Measurements from ENCODE around the gene HCFC2. TPM values are rescaled to one million over a fixed set of nuclear protein-coding genes. Genes with fewer than 3 reads are reported as not detected.
A peak's percentile ranks its signal among the peaks of the same experiment; 100 is the strongest.

HCFC2 gene
- total RNA-seq, 1 donor from 2014 or later: 9.8 TPM

GRCh38 chr12:104054681-104055346, 9.5 kb upstream of the HCFC2 start:
- peaks cover 0 to 9% of the 10 kb centered on the region in 2 donors for H3K4me1 ChIP-seq
- no peak for TF ChIP-seq CTCF (IDR thresholded peaks at IDR 0.05)
- H3K36me3 ChIP-seq: no peaks in the 10 kb centered on the region
- no peak for DNase-seq (ENCODE audit: low spot score in 2 of 2)
- H3K27me3 ChIP-seq: no peaks in the 10 kb centered on the region
- intact Hi-C loops (cut with DNase I): loop anchor here (5.0 kb wide), 1 partner anchor 52 kb away; no protein-coding TSS in a partner anchor
- H3K27ac ChIP-seq: no peak overlapping the region
- H3K4me3 ChIP-seq: no peak overlapping the region
- H3K9me3 ChIP-seq: no peaks in the 10 kb centered on the region

DNA sequence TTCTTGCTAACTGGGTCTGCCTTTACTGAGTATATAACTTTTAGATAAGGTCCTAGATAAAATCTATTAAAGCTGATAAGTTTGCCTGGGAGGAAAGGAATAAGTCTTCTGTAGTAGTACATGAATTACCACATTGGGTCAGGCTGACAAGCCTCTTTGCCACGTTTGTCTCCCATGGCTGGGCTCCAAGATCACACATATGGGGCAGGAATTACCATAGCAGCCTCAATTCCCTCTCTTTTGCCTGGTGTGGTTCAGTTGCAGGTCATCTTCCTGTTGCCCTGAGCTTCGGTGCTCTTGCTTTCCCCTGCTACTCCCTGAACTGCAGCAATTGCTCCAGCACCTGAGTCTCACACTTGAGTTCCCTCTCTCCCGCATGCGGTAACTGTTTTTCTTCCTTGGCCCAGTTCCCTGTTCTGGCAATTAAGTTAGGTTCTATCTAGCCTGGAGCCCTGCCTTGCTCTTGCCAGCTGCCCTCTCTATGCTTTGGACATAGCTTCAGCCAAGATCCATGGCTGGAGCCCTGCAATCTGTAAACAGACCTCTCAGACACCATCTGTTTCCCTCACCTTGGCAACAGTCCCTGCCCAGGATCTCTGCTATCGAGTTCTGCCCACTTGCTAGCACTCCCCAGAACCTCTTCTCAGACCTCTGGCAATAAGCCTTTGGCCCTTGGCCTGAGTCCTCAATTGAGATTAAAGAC, 8.5 kb upstream of the HCFC2 start:
- no peaks in the 10 kb centered on the region for H3K27me3 ChIP-seq
- DNase-seq (ENCODE audit: low spot score in 2 of 2): no peak
- H3K9me3 ChIP-seq: no peaks in the 10 kb centered on the region
- H3K27ac ChIP-seq: peak overlapping the region in 1 of 2 donors; percentile 6
- intact Hi-C loops (cut with DNase I): loop anchor here (5.0 kb wide), 1 partner anchor 51 kb away; no protein-coding TSS in a partner anchor
- no peak overlapping the region for H3K4me3 ChIP-seq
- peaks cover 0 to 5% of the 10 kb centered on the region in 2 donors for H3K4me1 ChIP-seq
- no peaks in the 10 kb centered on the region for H3K36me3 ChIP-seq
- no peak for TF ChIP-seq CTCF (IDR thresholded peaks at IDR 0.05)

- intact Hi-C loops (cut with DNase I): loop anchor here (5.0 kb wide), 1 partner anchor 51 kb away; no protein-coding TSS in a partner anchor
- Histone ChIP-seq H3K4me1 (peaks cover 0 to 5% of the 10 kb centered on the region in 2 donors), H3K4me3 (no peak overlapping the region), H3K27ac (no peak overlapping the region), H3K36me3 (no peaks in the 10 kb centered on the region), H3K27me3 (no peaks in the 10 kb centered on the region), H3K9me3 (no peaks in the 10 kb centered on the region)
- DNase-seq (ENCODE audit: low spot score in 2 of 2): no peak
- TF ChIP-seq CTCF (IDR thresholded peaks at IDR 0.05): no peak
These were observed 7.8 kb upstream of the HCFC2 start for GRCh38 chr12:104056419-104056972.

- no peaks in the 10 kb centered on the region for H3K36me3 ChIP-seq
- peak; percentile 20 to 64 (median 38) for TF ChIP-seq CTCF (IDR thresholded peaks at IDR 0.05)
- intact Hi-C loops (cut with DNase I): loop anchor here (5.0 kb wide), 1 partner anchor 50 kb away; no protein-coding TSS in a partner anchor
These were observed 6.5 kb upstream of the HCFC2 start for GRCh38 chr12:104057771-104058197.

GRCh38 chr12:104058802-104059201, 5.5 kb upstream of the HCFC2 start:
- no peaks in the 10 kb centered on the region for H3K36me3 ChIP-seq
- intact Hi-C loops (cut with DNase I): loop anchor here (5.0 kb wide), 1 partner anchor 48 kb away; no protein-coding TSS in a partner anchor
- no peaks in the 10 kb centered on the region for H3K27me3 ChIP-seq
- H3K9me3 ChIP-seq: no peaks in the 10 kb centered on the region
- H3K4me1 ChIP-seq: peaks cover 0 to 5% of the 10 kb centered on the region in 2 donors
- no peak overlapping the region for H3K27ac ChIP-seq
- TF ChIP-seq CTCF (IDR thresholded peaks at IDR 0.05): no peak
- no peak for DNase-seq (ENCODE audit: low spot score in 2 of 2)
- no peak overlapping the region for H3K4me3 ChIP-seq

More at GRCh38 chr12:104057771-104058197, 6.5 kb upstream of the HCFC2 start:
- Histone ChIP-seq H3K9me3 (no peaks in the 10 kb centered on the region), H3K27me3 (no peaks in the 10 kb centered on the region), H3K4me1 (peaks cover 0 to 5% of the 10 kb centered on the region in 2 donors), H3K27ac (no peak overlapping the region), H3K4me3 (no peak overlapping the region)
- DNase-seq (ENCODE audit: low spot score in 2 of 2): no peak
